ENCODE results near the gene RNH1. TPM values are rescaled to one million over a fixed set of nuclear protein-coding genes. Genes with fewer than 3 reads are reported as not detected.

Gene RNH1
- total RNA-seq, 4 donors from 2014 or later: 151 to 309 (median 198) TPM

DNA sequence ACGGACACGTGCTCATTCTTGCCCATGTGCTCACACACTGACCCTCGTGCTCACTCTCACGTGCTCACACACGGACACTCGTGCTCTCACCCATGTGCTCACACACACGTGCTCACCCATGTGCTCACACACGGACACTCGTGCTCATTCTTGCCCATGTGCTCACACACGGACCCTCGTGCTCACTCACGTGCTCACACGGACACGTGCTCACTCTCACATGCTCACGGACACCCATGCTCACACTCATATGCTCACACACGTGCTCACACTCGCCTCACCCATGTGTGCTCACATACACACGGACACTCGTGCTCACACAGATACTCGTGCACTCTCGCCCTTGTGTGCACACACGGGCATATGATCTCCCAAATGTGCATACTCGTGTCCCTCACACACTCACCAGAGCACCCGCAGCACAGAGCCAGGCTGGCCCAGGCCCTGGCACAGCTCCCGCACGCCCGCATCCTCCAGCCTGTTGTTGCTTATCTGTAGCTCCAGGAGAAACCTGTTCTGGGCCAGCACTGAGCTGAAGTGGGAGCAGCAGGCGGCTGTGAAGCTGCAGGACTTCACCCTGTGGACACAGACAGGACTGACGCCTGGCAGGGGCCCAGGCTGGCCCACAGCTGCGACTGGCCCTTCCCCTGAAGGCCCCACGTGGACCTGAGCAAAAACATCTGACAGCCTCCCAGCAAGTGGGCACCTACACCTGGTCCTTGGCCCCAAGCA is 9.3 kb downstream of the RNH1 start:
- intact Hi-C loops (cut with DNase I; ENCODE audit: low total_unique reads) (no loop called here), in situ Hi-C loops (cut with MboI; ENCODE audit: low pct_ligation_motif_present in 1 of 4, low pct_unique_long_range_greater_than_20kb in 1 of 4, low sequenced_read_pairs in 3 of 4) (no loop called here)
- WGBS, 2 donors (ENCODE audit: low coverage in 1 of 2): 94 to 95% methylated on average over 16 to 31 of the region's 31 CpGs
- Histone ChIP-seq H3K27me3 (no peaks in the 10 kb centered on the region), H3K9me3 (no peaks in the 10 kb centered on the region), H3K36me3 (peaks cover 0 to 41% (median 23%) of the 10 kb centered on the region in 4 donors), H3K27ac (no peak overlapping the region), H3K4me1 (peaks cover under 1 to 7% (median 2%) of the 10 kb centered on the region in 4 donors), H3K4me3 (no peak overlapping the region)
- TF ChIP-seq POLR2A (IDR thresholded peaks at IDR 0.05) (no peak), EP300 (IDR thresholded peaks at IDR 0.05; ENCODE audit: low read depth) (no peak), POLR2AphosphoS5 (IDR thresholded peaks at IDR 0.05) (no peak)
- TF ChIP-seq, protein P1, sequence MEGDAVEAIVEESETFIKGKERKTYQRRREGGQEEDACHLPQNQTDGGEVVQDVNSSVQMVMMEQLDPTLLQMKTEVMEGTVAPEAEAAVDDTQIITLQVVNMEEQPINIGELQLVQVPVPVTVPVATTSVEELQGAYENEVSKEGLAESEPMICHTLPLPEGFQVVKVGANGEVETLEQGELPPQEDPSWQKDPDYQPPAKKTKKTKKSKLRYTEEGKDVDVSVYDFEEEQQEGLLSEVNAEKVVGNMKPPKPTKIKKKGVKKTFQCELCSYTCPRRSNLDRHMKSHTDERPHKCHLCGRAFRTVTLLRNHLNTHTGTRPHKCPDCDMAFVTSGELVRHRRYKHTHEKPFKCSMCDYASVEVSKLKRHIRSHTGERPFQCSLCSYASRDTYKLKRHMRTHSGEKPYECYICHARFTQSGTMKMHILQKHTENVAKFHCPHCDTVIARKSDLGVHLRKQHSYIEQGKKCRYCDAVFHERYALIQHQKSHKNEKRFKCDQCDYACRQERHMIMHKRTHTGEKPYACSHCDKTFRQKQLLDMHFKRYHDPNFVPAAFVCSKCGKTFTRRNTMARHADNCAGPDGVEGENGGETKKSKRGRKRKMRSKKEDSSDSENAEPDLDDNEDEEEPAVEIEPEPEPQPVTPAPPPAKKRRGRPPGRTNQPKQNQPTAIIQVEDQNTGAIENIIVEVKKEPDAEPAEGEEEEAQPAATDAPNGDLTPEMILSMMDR (IDR thresholded peaks at IDR 0.05): no peak
- no peak for DNase-seq

DNA sequence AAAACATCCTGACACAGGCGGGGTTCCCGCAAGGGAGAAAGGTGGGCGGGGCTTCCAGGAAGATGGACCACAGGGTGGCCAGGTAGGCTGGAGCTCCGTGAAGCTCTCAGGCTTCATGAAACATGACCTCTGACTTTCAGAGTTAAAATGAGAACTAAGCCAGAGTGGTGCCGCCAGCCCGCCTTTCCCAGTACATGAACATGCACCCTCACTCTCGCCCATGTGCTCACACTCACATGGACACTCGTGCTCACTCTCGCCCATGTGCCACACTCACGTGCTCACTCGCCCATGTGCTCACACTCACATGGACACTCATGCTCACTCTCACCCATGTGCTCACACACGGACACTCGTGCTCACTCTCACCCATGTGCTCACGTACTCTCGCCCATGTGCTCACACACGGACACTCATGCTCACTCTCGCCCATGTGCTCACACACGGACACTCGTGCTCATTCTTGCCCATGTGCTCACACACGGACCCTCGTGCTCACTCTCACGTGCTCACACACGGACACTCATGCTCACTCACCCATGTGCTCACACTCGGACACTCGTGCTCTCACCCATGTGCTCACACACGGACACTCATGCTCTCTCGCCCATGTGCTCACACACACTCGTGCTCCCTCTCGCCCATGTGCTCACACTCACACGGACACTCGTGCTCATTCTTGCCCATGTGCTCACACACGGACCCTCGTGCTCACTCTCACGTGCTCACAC is 10.0 kb downstream of the RNH1 start:
- Histone ChIP-seq H3K36me3 (peaks cover 0 to 41% (median 23%) of the 10 kb centered on the region in 4 donors), H3K27me3 (no peaks in the 10 kb centered on the region), H3K4me1 (no peaks in the 10 kb centered on the region), H3K4me3 (no peak overlapping the region), H3K9me3 (no peaks in the 10 kb centered on the region), H3K27ac (no peak overlapping the region)
- DNase-seq: no peak
- TF ChIP-seq POLR2AphosphoS5 (IDR thresholded peaks at IDR 0.05) (no peak), EP300 (IDR thresholded peaks at IDR 0.05; ENCODE audit: low read depth) (no peak), POLR2A (IDR thresholded peaks at IDR 0.05) (no peak)
- TF ChIP-seq, protein P1 (IDR thresholded peaks at IDR 0.05): no peak
- intact Hi-C loops (cut with DNase I; ENCODE audit: low total_unique reads): no loop called here
- 94% methylated on average over 28 to 34 of the region's 34 CpGs for WGBS, 2 donors (ENCODE audit: low coverage in 1 of 2)
- in situ Hi-C loops (cut with MboI; ENCODE audit: low pct_ligation_motif_present in 1 of 4, low pct_unique_long_range_greater_than_20kb in 1 of 4, low sequenced_read_pairs in 3 of 4): no loop called here

DNA sequence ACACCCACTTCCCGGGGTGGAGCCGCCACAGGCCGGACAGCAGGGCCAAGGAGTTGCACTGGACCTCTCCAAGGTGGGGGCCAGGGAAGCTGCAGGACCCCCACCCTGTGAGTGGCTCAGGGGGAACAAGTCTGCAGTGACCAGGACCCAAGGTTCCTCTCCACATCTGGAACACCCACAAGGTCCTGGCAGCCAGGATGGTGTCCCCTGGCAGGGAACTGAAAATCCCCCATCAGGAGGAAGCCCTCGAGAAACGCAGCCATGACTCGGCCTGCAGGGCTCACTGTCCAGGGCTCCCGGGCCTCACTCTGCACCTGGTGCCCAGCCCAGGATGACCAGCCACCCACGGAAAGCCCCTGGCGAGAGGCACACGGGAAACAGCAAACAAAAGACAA is 11.5 kb downstream of the RNH1 start:
- no peak for DNase-seq
- H3K9me3 ChIP-seq: no peaks in the 10 kb centered on the region
- H3K4me1 ChIP-seq: no peaks in the 10 kb centered on the region
- in situ Hi-C loops (cut with MboI; ENCODE audit: low pct_ligation_motif_present in 1 of 4, low pct_unique_long_range_greater_than_20kb in 1 of 4, low sequenced_read_pairs in 3 of 4): no loop called here
- peaks cover 0 to 34% (median 19%) of the 10 kb centered on the region in 4 donors for H3K36me3 ChIP-seq
- intact Hi-C loops (cut with DNase I; ENCODE audit: low total_unique reads): no loop called here
- H3K27me3 ChIP-seq: no peaks in the 10 kb centered on the region
- H3K4me3 ChIP-seq: no peak overlapping the region
- H3K27ac ChIP-seq: no peak overlapping the region
- TF ChIP-seq, protein P1 (IDR thresholded peaks at IDR 0.05): no peak
- TF ChIP-seq POLR2A (IDR thresholded peaks at IDR 0.05): no peak
- TF ChIP-seq EP300 (IDR thresholded peaks at IDR 0.05; ENCODE audit: low read depth): no peak
- no peak for TF ChIP-seq POLR2AphosphoS5 (IDR thresholded peaks at IDR 0.05)
- 68% methylated on average over 10 of the region's 10 CpGs; no CpG with 5 or more reads in 1 of the 2 donors for WGBS, 2 donors (ENCODE audit: low coverage in 1 of 2)

DNA sequence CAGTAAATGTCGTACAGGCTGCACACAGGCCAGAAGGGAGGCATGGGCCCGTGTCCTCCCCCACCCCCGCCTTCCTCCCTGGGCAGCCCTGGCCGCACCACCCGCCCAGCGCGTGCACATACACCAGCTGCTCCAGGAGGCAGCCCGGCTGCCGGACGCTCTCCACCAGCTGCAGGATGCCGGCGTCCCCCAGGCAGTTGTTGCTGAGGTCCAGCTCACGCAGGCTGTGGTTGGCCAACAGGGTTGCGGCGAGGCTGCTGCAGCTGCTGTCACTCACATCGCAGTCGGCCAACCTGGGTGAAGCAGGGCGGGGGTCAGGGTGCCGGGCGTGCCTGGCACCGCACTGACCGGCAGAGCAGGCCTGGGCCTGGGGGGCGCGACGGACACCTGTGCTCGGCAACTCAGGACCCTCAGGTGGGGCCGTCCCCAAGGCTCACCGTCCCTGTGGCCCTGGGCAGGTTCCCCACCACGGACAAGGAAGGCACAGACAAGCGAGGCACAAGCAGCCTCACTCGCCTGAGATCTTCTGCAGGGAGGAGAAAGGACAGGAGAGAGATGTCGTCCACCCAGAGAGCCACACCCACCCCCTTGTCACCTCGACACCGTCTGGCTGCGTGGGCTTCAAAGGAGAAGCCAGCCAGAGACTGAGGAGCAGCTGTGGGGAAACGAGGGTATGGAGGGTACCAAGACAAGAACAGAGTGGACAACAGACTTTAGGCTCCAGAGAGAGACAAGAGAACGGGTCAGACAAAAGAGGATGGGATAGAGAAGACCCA is 12.1 kb downstream of the RNH1 start:
- Histone ChIP-seq H3K36me3 (peaks cover 0 to 28% (median 16%) of the 10 kb centered on the region in 4 donors), H3K4me1 (no peaks in the 10 kb centered on the region), H3K27me3 (no peaks in the 10 kb centered on the region), H3K4me3 (no peak overlapping the region), H3K27ac (no peak overlapping the region), H3K9me3 (no peaks in the 10 kb centered on the region)
- WGBS, 2 donors (ENCODE audit: low coverage in 1 of 2): 89% methylated on average over 30 of the region's 37 CpGs; no CpG with 5 or more reads in 1 of the 2 donors
- intact Hi-C loops (cut with DNase I; ENCODE audit: low total_unique reads): no loop called here
- no peak for DNase-seq
- in situ Hi-C loops (cut with MboI; ENCODE audit: low pct_ligation_motif_present in 1 of 4, low pct_unique_long_range_greater_than_20kb in 1 of 4, low sequenced_read_pairs in 3 of 4): no loop called here
- TF ChIP-seq POLR2A (IDR thresholded peaks at IDR 0.05) (no peak), EP300 (IDR thresholded peaks at IDR 0.05; ENCODE audit: low read depth) (no peak), POLR2AphosphoS5 (IDR thresholded peaks at IDR 0.05) (no peak)
- TF ChIP-seq, protein P1 (IDR thresholded peaks at IDR 0.05): no peak
